GM12891 (cell line): ENCODE data around the gene NEDD4.

Source experiments
- POLR2A ChIP-seq: IDR thresholded peaks from 2 replicates; pipeline ENCODE4 v1.6.1; 2011; ENCODE audit warnings: low read depth, low read length, control low read depth
- POLR2AphosphoS5 ChIP-seq: IDR thresholded peaks from 2 replicates; pipeline ENCODE4 v1.6.1; 2011; ENCODE audit warnings: low read depth, low read length, control low read depth
- TAF1 ChIP-seq: IDR thresholded peaks from 2 replicates; pipeline ENCODE4 v1.6.1; 2011; ENCODE audit warnings: low read depth, low read length, control low read depth

DNA sequence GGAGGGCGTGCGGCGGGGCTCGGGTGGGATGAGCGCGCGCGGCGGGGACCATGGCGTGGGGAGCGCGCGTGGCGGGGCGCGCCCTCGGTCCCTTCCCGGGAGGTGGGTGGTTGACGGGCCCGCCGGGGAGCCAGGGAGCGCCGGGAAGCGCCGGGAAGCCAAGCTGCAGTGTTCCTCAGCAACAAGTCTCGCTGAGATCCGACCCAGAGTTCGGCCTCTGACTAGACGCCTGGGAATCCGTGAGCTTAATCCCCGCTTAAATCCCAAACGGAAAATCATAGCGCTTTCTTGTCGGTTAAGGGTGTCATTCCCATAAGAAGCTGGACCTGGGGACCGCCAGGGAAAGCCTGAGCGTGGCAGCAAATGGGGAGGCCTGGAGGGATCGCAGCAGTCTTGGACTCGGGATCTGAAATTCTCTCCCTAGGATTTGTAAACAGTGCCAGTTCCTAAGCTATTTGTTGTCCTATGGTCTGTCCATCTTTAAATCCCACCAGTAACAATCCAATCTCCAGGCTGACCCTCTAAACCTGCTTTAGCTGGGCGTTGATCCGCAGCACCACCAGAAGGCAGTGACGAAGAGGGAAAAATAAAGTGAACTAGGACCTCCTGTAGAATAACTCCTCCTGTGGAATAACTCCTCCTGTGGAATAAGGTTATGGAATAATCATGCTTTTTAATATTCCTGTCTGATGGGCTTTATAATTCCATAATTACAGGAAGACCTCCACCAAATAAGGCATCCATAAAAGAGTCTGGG lies 570 bp upstream of the NEDD4 start:
- TF ChIP-seq POLR2A (no peak), POLR2AphosphoS5 (no peak), TAF1 (no peak)
